ENCODE data around the gene PARD3B. TPM values are rescaled to one million over a fixed set of nuclear protein-coding genes. Genes with fewer than 3 reads are reported as not detected.

The PARD3B gene
- total RNA-seq, 1 experiment from 2014 or later = 2.0 TPM

- Histone ChIP-seq H3K4me1 (ENCODE audit: control insufficient read depth in 1 of 2, insufficient read depth in 2 of 2, low read length in 2 of 2) (no peaks in the 10 kb centered on the region), H3K9me3 (ENCODE audit: control insufficient read depth in 1 of 2, insufficient read depth in 1 of 2, low read depth in 1 of 2, low read length in 2 of 2) (no peaks in the 10 kb centered on the region), H3K79me2 (ENCODE audit: insufficient read depth, low read length) (no peaks in the 10 kb centered on the region), H3K27me3 (ENCODE audit: insufficient read depth, low read length) (no peaks in the 10 kb centered on the region), H2AFZ (ENCODE audit: low read depth, low read length, poor library complexity, severe bottlenecking) (no peak overlapping the region), H3K9me2 (ENCODE audit: insufficient read depth) (no peaks in the 10 kb centered on the region), H3K27ac (ENCODE audit: low read depth, low read length) (no peak overlapping the region), H3K36me3 (ENCODE audit: control insufficient read depth in 1 of 2, insufficient read depth in 2 of 2, low read length in 2 of 2) (no peaks in the 10 kb centered on the region), H3K4me3 (replicated peaks in 1 of 2; ENCODE audit: low read depth in 1 of 2, low read length in 2 of 2) (no peak overlapping the region), H3K9ac (ENCODE audit: low read length) (no peak overlapping the region), H4K20me1 (ENCODE audit: insufficient read depth) (no peaks in the 10 kb centered on the region), H3K4me2 (ENCODE audit: low read length) (no peak overlapping the region)
- ChIA-PET CTCF (no interaction called here), POLR2A (no interaction called here), RAD21 (ENCODE audit: low non-redundant PET in 1 of 2, low total read pairs in 2 of 2, uncharacterized antibody in 2 of 2, unreplicated experiment in 2 of 2) (no interaction called here)
- BruUV-seq (replicated peaks) = no TSS peak
- TF ChIP-seq ZNF274 (IDR thresholded peaks at IDR 0.05; ENCODE audit: low read depth, low read length) = no peak
- no peak for ATAC-seq
- no peak for DNase-seq (ENCODE audit: low read depth, low spot score)
- intact Hi-C loops (cut with micrococcal nuclease) = no loop called here
These were observed 520.8 kb downstream of the PARD3B start for GRCh38 chr2:205066081-205066480.

GRCh38 chr2:205069928-205070327 is 524.7 kb downstream of the PARD3B start:
- Histone ChIP-seq H3K27ac (ENCODE audit: low read depth, low read length) (no peak overlapping the region), H3K79me2 (ENCODE audit: insufficient read depth, low read length) (no peaks in the 10 kb centered on the region), H3K9ac (ENCODE audit: low read length) (no peak overlapping the region), H2AFZ (ENCODE audit: low read depth, low read length, poor library complexity, severe bottlenecking) (no peak overlapping the region), H3K9me3 (ENCODE audit: control insufficient read depth in 1 of 2, insufficient read depth in 1 of 2, low read depth in 1 of 2, low read length in 2 of 2) (no peaks in the 10 kb centered on the region), H3K4me3 (replicated peaks in 1 of 2; ENCODE audit: low read depth in 1 of 2, low read length in 2 of 2) (no peak overlapping the region), H3K4me1 (ENCODE audit: control insufficient read depth in 1 of 2, insufficient read depth in 2 of 2, low read length in 2 of 2) (no peaks in the 10 kb centered on the region), H3K9me2 (ENCODE audit: insufficient read depth) (no peaks in the 10 kb centered on the region), H4K20me1 (ENCODE audit: insufficient read depth) (no peaks in the 10 kb centered on the region), H3K4me2 (ENCODE audit: low read length) (no peak overlapping the region), H3K27me3 (ENCODE audit: insufficient read depth, low read length) (no peaks in the 10 kb centered on the region), H3K36me3 (ENCODE audit: control insufficient read depth in 1 of 2, insufficient read depth in 2 of 2, low read length in 2 of 2) (no peaks in the 10 kb centered on the region)
- CTCF ChIA-PET = no interaction called here
- no TSS peak for BruUV-seq (replicated peaks)
- intact Hi-C loops (cut with micrococcal nuclease) = no loop called here
- RAD21 ChIA-PET (ENCODE audit: low non-redundant PET in 1 of 2, low total read pairs in 2 of 2, uncharacterized antibody in 2 of 2, unreplicated experiment in 2 of 2) = no interaction called here
- POLR2A ChIA-PET = no interaction called here
- DNase-seq (ENCODE audit: low read depth, low spot score) (no peak), ATAC-seq (no peak)
- TF ChIP-seq CBX3 (IDR thresholded peaks at IDR 0.05; ENCODE audit: low read depth) (no peak), YY1 (IDR thresholded peaks at IDR 0.05; ENCODE audit: extremely low read depth, insufficient replicate concordance, low read depth, low read length) (no peak), ZBTB33 (IDR thresholded peaks at IDR 0.05; ENCODE audit: extremely low read depth, insufficient replicate concordance, low read length) (no peak), CTCF (IDR thresholded peaks at IDR 0.05 in 2 of 3, conservative IDR thresholded peaks at IDR 0.05 in 1 of 3; ENCODE audit: borderline replicate concordance in 1 of 3, insufficient read depth in 1 of 3, low read depth in 2 of 3, low read length in 2 of 3) (no peak), ZNF274 (IDR thresholded peaks at IDR 0.05; ENCODE audit: low read depth, low read length) (no peak), RAD21 (IDR thresholded peaks at IDR 0.05; ENCODE audit: low read depth) (no peak), ZFX (IDR thresholded peaks at IDR 0.05) (no peak), EZH2 (IDR thresholded peaks at IDR 0.05) (no peak), TCF7L2 (IDR thresholded peaks at IDR 0.05; ENCODE audit: borderline replicate concordance, extremely low read depth, insufficient read depth, insufficient read length) (no peak)
